Calu3 (cell line): Measurements from ENCODE around the gene ZMYND10. TPM values are rescaled to one million over a fixed set of nuclear protein-coding genes. Genes with fewer than 3 reads are reported as not detected.

Experiments
- BruUV-seq: library from RNA; stranded (reverse); fragments of 400-500 nt; replicated peaks from 2 replicates; lab custom pipeline; 2021; lab: Mats Ljungman, UMichigan
- CTCF ChIA-PET: fragments of 300-600 bp; sonication (Branson Sonifier 250); formaldehyde crosslinking; loops from one replicate; lab custom pipeline; 2022; ENCODE audit warnings: antibody characterized with exemption; lab: Charles Lee
- DNase-seq: peaks from one replicate; pipeline ENCODE4 v3.0.0; 2022
- H3K27ac Mint-ChIP-seq: one replicate; pipeline ENCODE4 v1.8.0; 2022; ENCODE audit warnings: mixed read lengths; ENCODE audit not compliant: unreplicated experiment
- H3K27me3 Mint-ChIP-seq: one replicate; pipeline ENCODE4 v1.8.0; 2022; ENCODE audit warnings: mixed read lengths; ENCODE audit not compliant: unreplicated experiment
- H3K36me3 Mint-ChIP-seq: one replicate; pipeline ENCODE4 v1.8.0; 2022; ENCODE audit warnings: mild to moderate bottlenecking, moderate library complexity, mixed read lengths; ENCODE audit not compliant: insufficient read depth, unreplicated experiment
- H3K4me1 Mint-ChIP-seq: one replicate; pipeline ENCODE4 v1.8.0; 2022; ENCODE audit warnings: mild to moderate bottlenecking, low read depth, mixed read lengths; ENCODE audit not compliant: unreplicated experiment
- H3K4me3 Mint-ChIP-seq: one replicate; pipeline ENCODE4 v1.8.0; 2022; ENCODE audit warnings: mild to moderate bottlenecking, low read depth, moderate library complexity, mixed read lengths; ENCODE audit not compliant: unreplicated experiment
- H3K9me3 Mint-ChIP-seq: one replicate; pipeline ENCODE4 v1.8.0; 2022; ENCODE audit warnings: low read depth, mixed read lengths; ENCODE audit not compliant: unreplicated experiment
- intact Hi-C: fragments of 100-400 bp; cut with micrococcal nuclease; formaldehyde crosslinking; loops from one replicate; pipeline ENCODE4 v1.10.0; 2022; ENCODE audit not compliant: unreplicated experiment
- total RNA-seq: library from RNA; stranded (reverse); gene quantifications from 2 replicates; pipeline ENCODE4 v1.2.3, GENCODE V29; 2022
- TF ChIP-seq, protein P1 (sequence below): fragments of 200-600 bp; IDR thresholded peaks from one replicate; pipeline ENCODE4 v1.8.0; 2022; ENCODE audit warnings: antibody characterized with exemption; ENCODE audit not compliant: unreplicated experiment

The ZMYND10 gene
- total RNA-seq, 1 experiment from 2014 or later = 0.71 TPM

DNA sequence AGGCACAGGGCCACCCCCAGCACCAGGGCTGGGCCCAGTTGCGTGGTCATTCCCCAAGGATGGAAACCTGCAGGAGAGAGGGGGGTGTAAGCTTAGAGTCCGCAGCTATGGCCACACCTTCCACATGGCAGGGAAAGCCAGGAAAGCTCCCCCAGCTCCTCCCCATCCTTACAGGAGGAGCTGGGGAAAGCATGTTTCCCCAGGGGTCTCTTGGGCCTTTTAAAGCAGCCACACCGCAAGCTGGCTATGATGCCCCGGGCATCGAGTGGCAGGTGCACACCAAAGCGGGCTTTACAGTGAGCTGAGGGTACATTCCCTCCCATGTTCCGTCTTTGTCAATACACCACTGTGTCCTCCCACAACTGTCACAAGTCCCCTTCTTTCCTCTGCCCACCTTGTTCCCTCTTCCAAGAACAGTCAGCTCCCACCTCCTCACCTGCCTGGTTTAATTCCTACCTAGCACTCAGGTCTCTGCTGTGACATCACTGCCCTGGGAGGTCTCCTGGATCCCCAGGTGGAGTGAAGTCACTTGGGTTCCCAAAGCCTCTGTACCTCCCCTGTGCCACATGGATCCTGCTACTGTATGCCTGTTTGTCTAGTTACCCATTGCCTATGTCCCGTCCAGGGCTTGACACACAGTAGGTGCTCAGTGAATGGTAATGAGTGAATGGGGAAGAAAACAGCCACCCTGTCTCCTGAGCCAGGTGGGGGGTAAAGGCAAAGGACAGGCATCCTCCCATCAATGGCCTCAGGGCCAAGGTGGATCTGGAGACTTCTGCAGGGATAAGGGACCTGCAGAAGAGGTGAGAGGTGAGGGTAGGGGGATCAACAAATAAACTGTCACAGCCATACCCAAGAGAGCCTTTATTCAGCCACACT is 49.7 kb downstream of the ZMYND10 start:
- Mint-ChIP-seq H3K36me3 (peaks cover 44% of the 10 kb centered on the region), H3K4me3 (no peak overlapping the region), H3K27me3 (no peaks in the 10 kb centered on the region), H3K9me3 (no peaks in the 10 kb centered on the region), H3K4me1 (peaks cover 35% of the 10 kb centered on the region), H3K27ac (no peak overlapping the region)
- TF ChIP-seq, protein P1, sequence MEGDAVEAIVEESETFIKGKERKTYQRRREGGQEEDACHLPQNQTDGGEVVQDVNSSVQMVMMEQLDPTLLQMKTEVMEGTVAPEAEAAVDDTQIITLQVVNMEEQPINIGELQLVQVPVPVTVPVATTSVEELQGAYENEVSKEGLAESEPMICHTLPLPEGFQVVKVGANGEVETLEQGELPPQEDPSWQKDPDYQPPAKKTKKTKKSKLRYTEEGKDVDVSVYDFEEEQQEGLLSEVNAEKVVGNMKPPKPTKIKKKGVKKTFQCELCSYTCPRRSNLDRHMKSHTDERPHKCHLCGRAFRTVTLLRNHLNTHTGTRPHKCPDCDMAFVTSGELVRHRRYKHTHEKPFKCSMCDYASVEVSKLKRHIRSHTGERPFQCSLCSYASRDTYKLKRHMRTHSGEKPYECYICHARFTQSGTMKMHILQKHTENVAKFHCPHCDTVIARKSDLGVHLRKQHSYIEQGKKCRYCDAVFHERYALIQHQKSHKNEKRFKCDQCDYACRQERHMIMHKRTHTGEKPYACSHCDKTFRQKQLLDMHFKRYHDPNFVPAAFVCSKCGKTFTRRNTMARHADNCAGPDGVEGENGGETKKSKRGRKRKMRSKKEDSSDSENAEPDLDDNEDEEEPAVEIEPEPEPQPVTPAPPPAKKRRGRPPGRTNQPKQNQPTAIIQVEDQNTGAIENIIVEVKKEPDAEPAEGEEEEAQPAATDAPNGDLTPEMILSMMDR = no peak
- no peak for DNase-seq
- CTCF ChIA-PET = no interaction called here
- no TSS peak for BruUV-seq
- intact Hi-C loops = no loop called here

DNA sequence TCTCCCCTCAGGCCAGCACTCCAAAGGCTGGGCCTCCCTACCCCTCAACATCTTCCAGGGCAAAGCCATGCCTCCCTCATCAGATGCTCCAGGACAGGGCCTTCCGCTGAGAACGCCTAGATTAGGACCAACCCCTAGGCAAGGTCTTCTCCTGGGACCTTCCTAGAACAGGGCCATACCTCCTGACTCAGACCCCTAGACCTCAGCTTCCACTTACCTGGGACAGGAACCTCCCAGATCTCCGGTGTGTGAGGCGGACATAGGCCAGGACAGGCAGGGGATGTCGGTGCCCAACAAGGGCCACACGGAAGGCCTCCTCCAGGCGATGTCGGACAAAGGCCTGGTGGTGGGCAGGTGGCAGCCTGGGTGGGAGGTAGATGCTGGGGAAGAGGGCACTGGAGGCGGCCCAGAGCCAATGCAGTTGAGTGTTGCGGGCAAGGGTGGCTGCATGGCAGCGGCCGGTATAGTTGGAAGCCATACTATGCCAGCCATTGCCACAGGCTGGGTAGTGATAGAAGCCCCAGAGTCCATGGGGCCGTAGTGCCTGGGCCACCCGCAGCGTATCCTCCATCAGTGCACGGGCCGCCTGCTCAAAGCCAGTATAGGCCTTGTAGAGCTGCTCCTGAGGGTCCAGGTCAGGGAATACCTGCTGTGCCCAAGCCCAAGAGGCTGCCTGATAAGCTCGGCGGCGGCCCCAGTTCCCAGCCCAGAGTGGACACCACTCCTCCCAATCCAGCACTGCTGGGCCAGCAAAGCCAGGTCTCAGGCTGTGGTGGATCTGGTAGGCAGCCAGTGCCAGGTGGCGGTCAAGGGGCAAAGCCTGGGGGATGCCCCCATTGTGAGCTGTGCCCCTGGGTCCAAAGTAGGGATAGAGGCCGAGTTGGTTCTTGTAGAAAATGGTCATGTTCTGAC is 50.8 kb downstream of the ZMYND10 start:
- Mint-ChIP-seq H3K27ac (no peak overlapping the region), H3K27me3 (no peaks in the 10 kb centered on the region), H3K4me1 (peaks cover 26% of the 10 kb centered on the region), H3K36me3 (peaks cover 38% of the 10 kb centered on the region), H3K9me3 (no peaks in the 10 kb centered on the region), H3K4me3 (no peak overlapping the region)
- intact Hi-C loops = no loop called here
- TF ChIP-seq, protein P1 = no peak
- CTCF ChIA-PET = no interaction called here
- BruUV-seq = no TSS peak
- DNase-seq = no peak

DNA sequence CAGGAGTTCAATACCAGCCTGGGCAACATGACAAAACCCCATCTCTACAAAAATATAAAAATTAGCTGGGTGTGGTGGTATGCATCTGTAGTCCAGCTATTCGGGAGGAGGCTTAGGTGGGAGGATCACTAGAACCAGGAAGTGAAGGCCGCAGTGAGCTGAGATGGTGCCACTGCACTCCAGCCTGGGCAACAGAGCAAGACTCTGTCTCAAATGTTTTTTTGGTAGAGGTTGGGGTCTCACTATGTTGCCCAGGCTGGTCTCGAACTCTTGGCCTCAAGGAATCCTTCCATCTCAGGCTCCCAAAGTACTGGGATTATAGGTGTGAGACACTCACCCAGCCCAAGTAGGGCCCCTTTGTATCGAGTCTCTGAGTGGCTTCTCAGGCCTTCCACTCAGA is 51.4 kb downstream of the ZMYND10 start:
- CTCF ChIA-PET = no interaction called here
- Mint-ChIP-seq H3K27me3 (no peaks in the 10 kb centered on the region), H3K36me3 (peaks cover 31% of the 10 kb centered on the region), H3K9me3 (no peaks in the 10 kb centered on the region), H3K27ac (no peak overlapping the region), H3K4me3 (no peak overlapping the region), H3K4me1 (peaks cover 26% of the 10 kb centered on the region)
- intact Hi-C loops = no loop called here
- BruUV-seq = no TSS peak
- no peak for DNase-seq
- TF ChIP-seq, protein P1 = no peak

DNA sequence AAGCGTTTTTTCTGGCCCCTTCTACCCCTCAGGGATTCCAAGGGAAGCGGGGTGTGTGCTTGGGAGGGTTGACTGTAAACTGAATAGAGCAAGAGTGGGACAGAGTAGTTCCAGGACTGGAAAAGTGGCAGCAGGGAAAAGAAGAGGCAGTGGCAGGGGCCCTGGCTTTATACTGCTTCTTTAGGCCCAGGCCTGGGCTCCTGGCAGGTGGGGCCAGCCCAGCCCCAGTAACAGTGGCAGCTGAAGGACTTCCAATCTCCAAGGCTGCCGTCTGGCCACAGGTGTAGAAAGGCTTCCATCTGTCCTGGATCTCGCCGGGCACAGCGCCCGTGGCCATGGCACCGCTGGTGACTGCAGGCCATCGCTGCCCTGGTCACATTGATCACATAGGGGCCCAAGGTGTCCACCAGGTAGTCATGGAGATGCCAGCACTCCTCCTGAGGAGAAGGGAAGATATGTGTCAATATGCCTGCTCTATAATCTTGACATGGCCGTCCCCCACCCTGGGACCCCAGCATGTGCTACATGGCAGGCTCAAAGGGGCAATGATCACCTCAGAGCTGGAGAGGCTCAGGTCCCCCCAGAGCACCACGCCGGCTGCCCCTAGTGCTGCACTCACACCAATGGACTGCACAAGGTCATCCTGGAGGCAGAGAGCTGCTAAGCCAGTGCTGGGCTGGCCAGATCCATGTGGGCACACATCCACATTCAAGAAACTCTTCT is 52.3 kb downstream of the ZMYND10 start:
- intact Hi-C loops = no loop called here
- CTCF ChIA-PET = interaction anchor here (2.1 kb wide), 1 partner anchor 35 kb away, joined by 6 read pairs; the partner anchor contains the start of gene TUSC2
- peak overlapping the region; percentile 73 for H3K4me3 Mint-ChIP-seq

More for the DNA sequence above, 52.3 kb downstream of the ZMYND10 start:
- no TSS peak for BruUV-seq
- peaks cover 33% of the 10 kb centered on the region for H3K36me3 Mint-ChIP-seq
- peaks cover 23% of the 10 kb centered on the region for H3K4me1 Mint-ChIP-seq
- H3K27me3 Mint-ChIP-seq = no peaks in the 10 kb centered on the region
- no peak for DNase-seq
- TF ChIP-seq, protein P1 = no peak
- H3K9me3 Mint-ChIP-seq = no peaks in the 10 kb centered on the region
- peak overlapping the region; percentile 92 for H3K27ac Mint-ChIP-seq
